K562 (cell line): ENCODE measurements around the gene LUC7L. TPM values are rescaled to one million over a fixed set of nuclear protein-coding genes. Genes with fewer than 3 reads are reported as not detected.

Experiments used
- ATF1 ChIP-seq, 2 experiments: fragments of 450-650 bp in 1 of 2; IDR thresholded peaks; 2 replicates each; pipeline ENCODE4 v1.6.1; 2016; ENCODE audit warnings: missing compliant biosample characterization in 1 of 2, missing genetic modification characterization in 1 of 2
- HDAC2 ChIP-seq: fragments of 450-650 bp; IDR thresholded peaks from 2 replicates; pipeline ENCODE4 v1.6.1; 2016; ENCODE audit warnings: mild to moderate bottlenecking
- HMG20B ChIP-seq: fragments of 250-450 bp; sonication (Bioruptor Pico); IDR thresholded peaks from 2 replicates; pipeline ENCODE4 v1.5.0; 2021; ENCODE audit warnings: mild to moderate bottlenecking
- IRF1 ChIP-seq: sonication (generic); formaldehyde crosslinking; IDR thresholded peaks from 2 replicates; pipeline ENCODE4 v1.8.0; 2022; ENCODE audit warnings: missing genetic modification reagents, mild to moderate bottlenecking, borderline replicate concordance
- IRF2 ChIP-seq: sonication (generic); formaldehyde crosslinking; IDR thresholded peaks from 2 replicates; pipeline ENCODE4 v1.8.1; 2022; ENCODE audit warnings: mild to moderate bottlenecking, missing genetic modification reagents
- L3MBTL2 ChIP-seq: fragments of 450-650 bp; IDR thresholded peaks from 2 replicates; pipeline ENCODE4 v1.6.1; 2016; ENCODE audit warnings: mild to moderate bottlenecking, moderate library complexity
- MAFK ChIP-seq: IDR thresholded peaks from 2 replicates; pipeline ENCODE4 v1.6.1; 2011; ENCODE audit warnings: low read length, improper control_type of control experiment
- MCM5 ChIP-seq: fragments of 450-650 bp; IDR thresholded peaks from 2 replicates; pipeline ENCODE4 v1.6.1; 2016; ENCODE audit warnings: low read depth
- MLX ChIP-seq, 2 experiments: fragments of 450-650 bp in 1 of 2; sonication (generic) in 1 of 2; formaldehyde crosslinking; conservative IDR thresholded peaks; 2 replicates each; pipeline versions ENCODE4 v1.4.0 to v1.8.1; 2020 to 2022; ENCODE audit warnings: mild to moderate bottlenecking in 1 of 2, missing genetic modification reagents in 1 of 2
- MYC ChIP-seq, 2 experiments: fragments of 250-450 bp in 1 of 2; sonication (Bioruptor Pico) in 1 of 2; IDR thresholded peaks; 2 replicates each; pipeline versions ENCODE4 v1.5.1 to v1.6.1; 2012 to 2021; ENCODE audit warnings: low read depth in 2 of 2, borderline replicate concordance in 1 of 2, improper control_type of control experiment in 1 of 2, low read length in 1 of 2, mild to moderate bottlenecking in 1 of 2, moderate library complexity in 1 of 2
- NKRF ChIP-seq: fragments of 450-650 bp; IDR thresholded peaks from 2 replicates; pipeline ENCODE4 v1.6.1; 2016; ENCODE audit warnings: borderline replicate concordance
- NRF1 ChIP-seq, 2 experiments: fragments of 450-650 bp; IDR thresholded peaks in 1 of 2; conservative IDR thresholded peaks in 1 of 2; 2 replicates each; pipeline ENCODE4 v1.6.1; 2014; ENCODE audit warnings: mild to moderate bottlenecking in 2 of 2
- ZBTB2 ChIP-seq: fragments of 450-650 bp; IDR thresholded peaks from 2 replicates; pipeline ENCODE4 v1.6.1; 2016; ENCODE audit warnings: antibody characterized with exemption
- ZBTB34 ChIP-seq: fragments of 250-450 bp; sonication (Bioruptor Pico); IDR thresholded peaks from 2 replicates; pipeline ENCODE4 v1.8.0; 2021; ENCODE audit warnings: mild to moderate bottlenecking, moderate library complexity
- ZNF512 ChIP-seq: IDR thresholded peaks from 2 replicates; pipeline ENCODE4 v1.6.1; 2016; ENCODE audit warnings: missing genetic modification characterization, missing compliant biosample characterization
- ZNF717 ChIP-seq: fragments of 250-450 bp; sonication (Bioruptor Pico); IDR thresholded peaks from 2 replicates; pipeline ENCODE4 v1.5.0; 2021
- polyA plus RNA-seq, 8 experiments: library from polyadenylated mRNA; depleted of rRNA in 4 of 8; stranded (reverse) in 5 of 8; unstranded in 3 of 8; fragments of >200 nt; fragmentation: Nextera tagmentation in 2 of 8; fragmentation: Illumina TruSeq in 1 of 8; extraction: Ambion mirVana in 2 of 8; extraction: Trizol in 1 of 8; gene quantifications; 2 replicates each; pipeline versions ENCODE4 v1.2.1 to v1.2.3, GENCODE V29; 2011 to 2014; ENCODE audit warnings: inconsistent platforms in 1 of 8, missing spikeins in 1 of 8
- total RNA-seq, 7 experiments: library from RNA; depleted of rRNA in 6 of 7; stranded (reverse); fragments of >200 nt in 6 of 7; fragmentation: Illumina TruSeq in 2 of 7; extraction: Trizol in 2 of 7; gene quantifications; 2 replicates each; pipeline versions ENCODE4 v1.2.1 to v1.2.3, GENCODE V29; 2011 to 2021; ENCODE audit warnings: low replicate concordance in 1 of 7

The LUC7L gene
- total and polyA plus RNA-seq, 9 of the 15 experiments (the other 6 are each of a cell fraction or from before 2014, with no cell fraction given): 1.7 to 93.3 (median 59.5) TPM

GRCh38 chr16:252366-253337 lies 23.4 kb upstream of the LUC7L start (continued):
- TF ChIP-seq NKRF: no peak
- no peak for TF ChIP-seq ZNF717 (CRISPR knock-in tag)
- no peak for TF ChIP-seq ATF1 (CRISPR knock-in tag; IDR thresholded peaks at IDR 0.05)
- no peak for TF ChIP-seq ATF1 (tag; IDR thresholded peaks at IDR 0.05)
- no peak for TF ChIP-seq IRF2
- TF ChIP-seq MLX (CRISPR knock-in tag; conservative IDR thresholded peaks at IDR 0.05): no peak
- TF ChIP-seq NRF1 (conservative IDR thresholded peaks at IDR 0.05 in 1 of 2, IDR thresholded peaks at IDR 0.05 in 1 of 2): no peak
- peak; percentile 67 for TF ChIP-seq HDAC2
- TF ChIP-seq ZNF512 (tag): no peak
- TF ChIP-seq MCM5: no peak
- TF ChIP-seq MYC (IDR thresholded peaks at IDR 0.05; ENCODE audit: low read depth, low read length): 0 out of 2 replicates have a peak, but pooled peaks have one; percentile 23
- no peak for TF ChIP-seq MYC (CRISPR knock-in tag; IDR thresholded peaks at IDR 0.05; ENCODE audit: borderline replicate concordance, low read depth)
- TF ChIP-seq ZBTB2: 0 out of 2 replicates have a peak, but pooled peaks have one; percentile 53
- TF ChIP-seq L3MBTL2: peak; percentile 47; the same call in 1 of the 2 replicates
- no peak for TF ChIP-seq ZBTB34 (CRISPR knock-in tag)
- no peak for TF ChIP-seq IRF1 (CRISPR knock-in tag)
- TF ChIP-seq MAFK: no peak
- TF ChIP-seq HMG20B (CRISPR knock-in tag): no peak
